Pons (tissue), 1 donor: ENCODE data around the gene SCAANT1.

Experiments
- DNase-seq: peaks from one replicate; pipeline ENCODE4 v3.0.0-alpha.2; 2016; ENCODE audit warnings: low spot score

The SCAANT1 gene

DNA sequence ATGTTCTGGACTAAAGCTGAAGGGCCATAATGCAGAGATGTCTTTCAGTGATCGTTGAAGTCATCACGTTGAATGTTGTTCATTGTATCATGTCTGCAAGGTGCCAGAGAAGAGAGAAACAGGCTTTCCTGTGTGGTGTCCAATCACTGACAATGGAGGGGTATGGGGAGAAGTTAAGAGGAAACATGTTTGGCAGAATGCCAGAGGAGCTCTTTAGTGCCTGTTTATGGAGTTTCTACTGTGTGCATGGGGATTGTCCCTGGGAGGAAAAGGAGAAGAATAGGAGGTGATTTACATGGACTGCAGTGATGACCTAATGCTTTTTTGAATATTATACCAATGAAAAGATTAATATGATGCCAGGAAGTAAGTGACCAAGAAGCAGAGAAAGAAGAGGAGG is 11.7 kb downstream of the SCAANT1 start:
- no peak for DNase-seq

DNA sequence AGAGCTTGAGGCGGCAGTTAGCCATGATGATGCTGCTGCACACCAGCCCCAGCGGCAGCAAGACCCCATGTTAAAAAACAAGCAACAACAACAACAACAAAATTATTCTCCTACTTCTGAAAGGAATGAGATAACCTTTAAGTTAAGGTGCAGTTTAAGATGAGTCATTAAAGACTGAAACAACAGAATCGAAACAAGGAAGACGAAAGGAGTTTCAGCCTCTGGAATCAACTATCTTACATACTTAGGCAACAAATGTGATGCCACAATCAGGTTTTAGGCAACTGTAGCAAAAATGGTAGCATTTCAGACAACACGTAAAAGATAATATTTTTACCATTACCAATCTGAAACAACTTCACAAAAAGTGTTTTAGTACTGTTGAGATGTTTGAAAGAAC is 12.2 kb downstream of the SCAANT1 start:
- DNase-seq: no peak

DNA sequence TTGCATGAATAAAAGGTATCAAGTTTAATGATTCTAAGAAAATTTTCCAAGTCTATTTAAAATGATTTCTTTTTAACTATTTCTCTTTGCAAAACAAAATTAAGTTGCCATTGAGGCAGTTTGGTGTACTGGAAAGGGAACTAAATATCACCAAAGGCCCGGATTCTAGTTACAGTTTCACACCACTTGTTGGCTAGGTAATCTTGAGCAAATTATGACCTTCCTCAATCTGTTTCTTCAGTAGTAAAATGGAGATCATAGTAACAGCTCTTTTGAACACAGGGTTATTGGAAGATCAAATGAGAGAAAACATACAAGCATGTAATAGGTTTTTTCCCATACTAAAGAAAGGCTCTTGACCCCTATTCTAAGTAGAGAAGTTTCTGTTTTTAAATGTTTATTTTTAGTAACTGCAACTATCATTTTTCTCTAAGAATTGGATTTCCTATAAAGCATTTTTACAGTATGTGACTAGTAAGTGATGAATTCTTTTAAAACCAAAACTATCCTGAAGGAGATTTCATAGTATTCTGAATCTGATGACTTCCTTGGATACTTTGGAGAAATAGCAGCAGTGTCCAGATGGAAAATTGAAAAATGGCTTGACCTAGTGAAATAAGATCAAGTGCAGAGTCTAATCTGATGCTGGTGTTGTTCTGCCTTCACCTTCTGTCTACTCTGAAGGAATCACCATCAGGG is 15.7 kb downstream of the SCAANT1 start:
- no peak for DNase-seq

DNA sequence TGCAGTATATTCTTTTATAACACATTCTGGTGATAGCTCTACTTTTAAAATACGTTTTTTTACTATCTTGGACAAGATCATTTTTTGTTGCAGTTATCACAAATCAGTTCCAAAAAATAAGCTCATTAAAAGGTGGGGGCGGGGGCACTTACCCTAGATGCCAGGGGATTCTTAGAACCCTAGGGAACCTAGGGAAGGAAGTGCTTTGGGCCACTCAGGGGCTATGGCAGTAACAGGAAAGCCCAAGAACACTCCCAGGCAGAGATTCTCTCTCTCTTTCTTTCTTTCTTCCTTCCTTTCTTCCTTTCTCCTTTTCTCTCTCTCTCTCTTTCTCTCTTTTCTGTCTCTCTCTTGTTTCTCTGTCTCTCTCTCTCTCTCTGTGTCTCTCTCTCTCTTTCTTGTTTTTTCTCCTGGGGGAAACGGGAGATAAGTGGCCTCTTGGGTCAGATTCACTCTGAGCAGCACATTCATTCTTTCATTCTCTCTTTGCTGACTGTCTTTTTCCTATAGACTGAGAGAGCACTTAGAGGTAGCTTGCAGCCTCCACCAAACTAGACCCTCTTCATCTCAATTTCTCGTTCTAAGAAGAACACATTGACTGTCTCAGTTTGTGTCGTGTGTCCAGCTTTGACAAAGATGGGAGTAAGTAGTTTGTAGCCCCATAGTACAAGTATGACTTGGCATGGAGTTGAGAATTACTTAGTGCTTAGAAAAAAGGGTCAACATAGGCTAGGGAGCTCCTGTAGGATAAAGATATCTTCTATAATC is 16.6 kb downstream of the SCAANT1 start:
- DNase-seq: no peak

DNA sequence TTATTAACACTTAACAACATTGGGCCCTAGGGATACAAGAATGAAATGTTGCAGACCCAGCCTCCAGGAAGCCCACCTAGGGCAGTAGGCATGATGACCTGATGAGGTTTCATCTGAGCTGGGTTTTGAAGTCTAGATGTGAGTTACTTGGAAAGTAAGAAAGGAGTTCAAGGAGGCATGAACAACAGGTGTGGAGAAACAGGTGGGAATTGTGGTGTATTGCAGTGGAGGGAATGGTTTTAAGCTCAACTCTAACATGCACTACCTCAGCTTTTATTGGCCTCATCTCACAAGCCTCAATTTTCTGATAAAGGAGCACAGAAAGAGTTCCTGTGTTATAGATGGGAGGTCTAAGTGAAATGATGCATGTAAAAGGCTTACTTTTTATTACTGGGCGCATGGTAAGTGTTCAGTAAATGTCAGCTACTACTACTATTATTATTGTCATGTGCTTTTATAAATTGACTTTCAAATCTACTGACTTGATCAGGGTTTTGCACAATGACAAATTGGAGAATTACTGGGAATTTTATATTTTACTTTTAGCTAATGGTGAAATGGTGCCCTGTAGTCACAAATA is 19.3 kb downstream of the SCAANT1 start:
- DNase-seq: no peak

DNA sequence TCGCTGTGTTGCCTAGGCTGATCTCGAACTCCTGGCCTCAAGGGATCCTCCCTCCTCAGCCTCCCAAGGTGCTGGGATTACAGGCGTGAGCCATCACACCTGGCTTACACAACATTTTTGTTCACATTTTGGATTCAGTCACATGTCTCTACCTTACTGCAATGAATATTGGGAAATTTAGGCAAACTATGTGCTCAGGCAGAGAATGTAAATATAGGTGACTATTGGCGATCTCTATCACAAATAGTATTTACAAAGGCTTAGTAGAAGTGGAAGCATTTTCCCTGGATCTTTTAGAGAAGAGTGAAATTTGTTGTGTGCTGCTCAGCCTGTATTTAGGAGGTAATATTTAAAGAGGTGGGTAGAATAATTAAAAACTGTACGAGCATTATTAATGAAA is 20.7 kb downstream of the SCAANT1 start:
- DNase-seq: no peak

DNA sequence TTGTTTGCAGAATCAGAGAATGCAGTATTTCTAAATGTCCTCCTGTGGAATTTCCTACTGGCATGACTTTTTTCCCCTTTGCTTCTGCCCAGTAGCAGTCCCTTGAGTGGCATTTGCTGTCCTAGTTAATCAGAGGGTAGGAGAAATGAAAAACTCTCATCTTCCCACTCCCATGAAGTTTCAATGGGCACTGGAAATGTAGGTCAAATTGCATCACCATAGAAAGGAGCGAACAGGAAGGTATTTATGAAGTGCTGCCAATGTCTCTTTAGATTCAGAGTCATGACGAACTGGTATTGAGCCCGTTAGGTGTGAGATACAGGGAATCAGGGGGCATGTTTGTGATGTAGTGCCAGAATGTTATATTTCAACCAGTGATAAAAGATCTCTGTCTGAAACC is 25.3 kb downstream of the SCAANT1 start:
- DNase-seq: no peak

DNA sequence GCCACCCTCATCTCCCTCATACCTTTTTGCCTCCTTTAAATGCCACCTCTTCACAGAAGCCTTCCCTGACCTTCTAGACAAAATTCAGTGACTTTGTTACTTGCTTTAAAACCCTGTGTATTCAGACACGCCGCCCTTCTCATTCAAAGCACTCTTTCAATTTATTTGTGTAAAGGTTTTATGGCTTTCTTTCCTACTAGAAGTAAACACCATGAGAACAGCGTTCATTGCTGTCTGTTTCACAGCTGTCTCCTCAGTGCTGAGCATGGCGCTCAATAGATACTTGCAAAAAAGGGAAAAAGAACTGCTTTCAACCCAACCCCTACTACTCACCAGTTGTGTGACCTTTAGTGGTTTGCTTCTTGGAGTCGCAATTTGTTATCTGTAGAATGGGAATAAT is 31.5 kb downstream of the SCAANT1 start:
- no peak for DNase-seq

DNA sequence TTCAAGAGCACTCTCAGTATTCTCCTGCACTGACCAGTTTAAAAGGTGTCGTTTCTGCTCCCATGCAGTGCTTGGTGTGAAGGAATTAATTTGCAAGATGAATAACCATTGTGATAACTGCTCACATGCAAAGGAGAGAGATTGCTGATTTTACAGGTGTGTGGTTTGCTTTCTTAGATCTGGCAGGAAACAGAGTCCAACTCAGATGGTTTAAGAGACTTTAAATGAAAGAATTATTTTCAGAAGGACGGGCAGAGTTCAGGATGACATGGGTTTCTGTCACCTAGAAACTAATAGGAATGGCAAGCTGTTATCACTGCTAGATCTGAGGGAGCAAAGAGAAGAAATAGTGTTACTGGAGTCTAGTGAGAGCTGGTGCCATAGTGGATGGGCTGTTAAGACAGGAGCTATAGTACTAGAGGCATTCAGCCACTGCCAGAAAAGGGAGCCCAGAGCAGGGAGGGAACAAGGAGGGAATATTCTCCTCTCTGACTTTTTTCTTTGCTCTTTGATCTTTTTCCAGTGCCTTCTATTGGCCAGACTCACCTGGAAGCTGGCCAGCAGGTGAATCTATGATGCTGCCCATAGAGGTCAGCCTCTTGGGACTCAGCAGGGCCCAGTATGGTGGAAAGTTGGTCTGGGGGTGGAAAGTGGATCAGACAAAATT is 33.7 kb downstream of the SCAANT1 start:
- DNase-seq: no peak

DNA sequence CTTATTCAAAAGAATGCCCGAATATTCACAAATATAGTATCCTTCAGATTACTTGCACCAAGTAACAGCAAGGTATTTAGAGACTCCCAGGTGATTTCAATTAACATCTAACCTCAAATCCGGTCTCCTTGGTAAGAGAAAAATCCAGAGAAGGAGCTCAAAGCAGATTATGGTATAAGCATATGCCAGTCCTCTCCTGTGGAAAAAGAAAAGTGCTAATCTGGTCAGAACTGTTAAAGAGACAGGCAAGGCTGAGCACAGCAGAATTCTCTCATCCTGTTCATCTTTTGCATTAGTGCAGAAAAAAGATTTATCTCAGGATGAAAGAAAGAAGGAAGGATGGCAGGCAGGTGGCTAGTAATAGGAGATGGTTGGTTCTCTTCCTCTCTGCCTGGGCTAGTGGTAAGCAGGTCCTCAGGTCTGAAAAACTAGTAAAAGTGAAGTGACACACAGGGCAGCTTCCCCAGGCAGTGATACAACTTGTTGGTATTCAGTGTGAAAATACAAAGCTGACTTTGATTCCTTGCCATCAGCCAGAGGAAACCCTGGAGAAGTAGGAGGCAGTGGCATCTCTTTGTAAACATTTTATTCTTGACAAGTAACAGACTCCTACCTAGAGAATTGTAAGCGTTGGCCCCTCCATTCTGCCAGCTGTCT is 34.3 kb downstream of the SCAANT1 start:
- DNase-seq: no peak

DNA sequence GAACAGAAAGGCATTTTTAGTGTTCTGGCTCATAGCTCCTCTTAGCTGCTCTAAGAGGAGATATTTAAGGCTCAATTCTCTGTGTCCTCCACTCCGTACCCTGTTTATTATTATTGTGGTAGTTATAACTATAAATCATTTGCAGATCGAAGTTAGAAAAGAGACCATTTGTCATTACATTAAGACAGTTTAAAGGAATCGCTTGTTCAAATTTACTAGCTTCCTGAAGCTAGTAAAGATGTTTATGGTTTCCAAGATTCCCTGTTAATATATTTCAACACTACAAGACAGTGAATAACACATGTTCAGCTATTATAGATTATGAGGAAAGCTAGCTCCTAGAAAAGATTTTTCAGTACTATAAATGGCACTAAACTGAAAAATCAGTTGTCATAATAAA is 35.9 kb downstream of the SCAANT1 start:
- no peak for DNase-seq

DNA sequence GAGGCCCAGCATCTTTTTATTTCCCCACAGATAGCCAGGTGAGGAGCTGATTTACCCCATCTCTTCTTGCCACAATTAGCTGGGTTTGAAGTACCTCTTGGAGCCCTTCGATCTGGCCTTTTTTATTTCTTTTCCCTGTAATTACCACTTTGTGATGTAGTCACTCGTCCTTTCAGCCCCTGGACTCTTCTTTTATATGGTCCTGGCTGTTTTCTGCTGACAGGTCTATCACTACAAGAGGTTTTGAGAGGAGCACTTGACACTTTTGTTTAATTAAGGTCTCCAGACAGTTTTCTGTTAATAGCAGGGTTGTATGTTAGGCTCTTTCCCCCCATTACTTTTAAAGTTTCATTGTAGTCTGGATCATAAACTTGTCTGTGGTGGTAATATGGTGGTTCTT is 36.7 kb downstream of the SCAANT1 start:
- DNase-seq: no peak

DNA sequence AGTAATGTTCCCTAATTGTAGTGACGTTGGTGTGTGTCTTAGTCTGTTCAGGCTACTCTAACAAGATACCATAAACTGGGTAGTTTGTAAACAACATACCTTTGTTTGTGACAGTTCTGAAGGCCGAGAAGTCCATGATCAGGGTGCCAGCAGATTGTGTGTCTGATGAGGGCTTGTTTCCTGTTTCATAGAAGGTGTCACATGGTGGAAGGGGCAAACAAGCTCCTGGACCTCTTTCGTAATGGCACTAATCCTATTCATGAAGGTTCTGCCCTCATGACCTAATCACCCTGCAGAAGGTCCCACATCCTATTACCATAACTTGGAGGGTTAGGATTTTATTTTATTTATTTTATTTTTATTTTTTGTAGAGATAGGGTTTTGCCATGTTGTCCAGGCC is 37.4 kb downstream of the SCAANT1 start:
- DNase-seq: no peak

DNA sequence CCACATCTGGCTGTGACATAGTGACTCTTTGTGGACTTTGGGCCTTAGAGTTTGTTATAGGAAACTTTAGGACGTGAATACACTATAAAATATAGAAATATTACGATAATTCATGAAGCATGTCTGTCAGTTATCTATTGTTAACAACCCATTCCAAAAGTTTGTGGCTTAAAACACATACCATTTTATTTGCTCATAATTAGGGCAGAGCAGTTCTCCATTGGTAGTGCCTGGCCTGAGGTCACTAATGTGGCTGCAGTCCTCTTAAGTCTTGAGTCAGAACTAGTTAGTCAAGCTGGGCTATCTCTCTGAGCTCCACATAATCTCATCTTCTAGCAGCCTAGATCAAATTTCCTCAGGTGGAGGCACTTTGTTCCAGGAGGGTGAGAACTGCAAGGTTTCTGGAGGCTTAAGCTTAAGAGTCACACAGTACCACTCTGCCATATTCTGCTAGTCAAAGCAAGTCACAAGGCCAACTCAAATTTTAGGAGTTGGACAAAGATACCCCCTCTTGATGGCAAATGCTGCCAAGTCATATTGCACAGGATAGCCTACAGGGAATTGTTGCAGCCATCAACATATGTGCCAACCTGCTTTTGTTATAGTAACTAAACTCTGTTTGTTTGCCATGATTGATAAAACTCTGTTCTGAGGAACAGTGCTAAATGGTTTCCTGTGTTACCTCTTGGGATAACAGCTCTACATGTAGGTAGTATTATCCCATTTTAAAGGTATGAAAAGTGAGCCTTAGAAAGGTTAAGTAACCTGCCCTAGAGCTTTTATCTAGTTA is 39.9 kb downstream of the SCAANT1 start:
- DNase-seq: no peak

DNA sequence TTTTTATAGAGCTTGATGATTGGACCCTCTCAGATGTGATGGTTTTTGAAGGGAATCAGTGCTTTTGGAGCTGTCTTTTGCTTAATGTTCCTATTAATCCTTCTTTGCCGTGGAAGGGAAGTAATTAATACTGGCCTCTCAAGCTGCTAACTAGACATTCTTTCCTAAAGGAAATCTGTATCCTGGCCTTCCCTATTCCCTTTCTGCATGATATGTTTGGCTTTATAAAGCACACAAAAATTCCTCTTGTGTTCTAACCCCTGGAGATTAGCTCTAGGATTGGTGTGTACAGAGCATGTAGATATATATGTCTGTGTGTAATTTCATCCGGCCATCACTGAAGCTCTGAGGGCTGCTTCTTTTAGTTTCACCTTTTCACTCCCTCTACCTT is 41.6 kb downstream of the SCAANT1 start:
- no peak for DNase-seq

DNA sequence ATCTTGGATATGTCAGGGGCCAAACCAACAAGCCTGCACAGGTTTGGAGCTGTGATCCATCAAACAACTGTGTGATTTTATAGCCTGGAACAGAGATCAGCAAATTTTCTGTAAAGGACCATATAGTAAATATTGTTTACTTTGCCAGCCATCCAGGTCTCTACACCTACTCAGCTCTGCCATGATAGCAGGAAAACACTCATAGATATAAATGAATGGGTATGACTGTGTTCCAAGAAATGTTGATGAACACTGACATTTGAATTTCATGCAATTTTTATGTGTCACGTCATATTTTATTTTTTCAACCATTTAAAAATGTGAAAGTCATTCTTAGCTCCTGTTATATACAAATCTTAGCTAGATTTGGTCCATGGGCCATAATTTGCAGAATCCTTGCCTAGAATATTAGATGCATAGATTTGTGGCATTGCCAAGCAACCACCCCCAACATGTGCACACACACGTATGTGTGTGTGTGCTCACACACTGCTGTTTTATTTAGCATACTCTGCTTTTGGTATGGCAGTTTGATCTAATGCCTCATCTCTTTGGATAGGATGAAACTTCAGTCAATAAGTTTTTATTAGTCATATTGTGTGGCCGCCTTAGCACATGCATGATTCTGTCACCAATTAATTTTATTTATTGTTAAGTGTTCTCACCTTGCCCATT is 42.1 kb downstream of the SCAANT1 start:
- DNase-seq: no peak

DNA sequence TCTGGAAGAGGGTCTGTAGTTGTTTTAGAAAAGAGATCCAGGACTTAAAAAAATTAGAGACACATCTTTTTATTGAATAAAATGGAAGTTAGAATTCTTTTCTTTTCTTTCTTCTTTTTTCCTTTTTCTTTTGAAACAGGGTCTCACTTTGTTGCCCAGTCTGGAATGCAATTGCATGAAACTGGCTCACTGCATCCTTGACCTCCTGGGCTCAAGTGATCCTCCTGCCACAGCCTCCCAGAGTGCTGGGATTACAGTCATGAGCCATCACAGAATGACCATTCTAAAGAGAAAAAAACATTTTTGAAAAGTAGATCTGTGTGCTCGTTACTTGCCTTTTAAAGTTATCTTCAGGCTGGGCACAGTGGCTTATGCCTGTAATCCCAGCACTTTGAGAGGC is 45.0 kb downstream of the SCAANT1 start:
- DNase-seq: no peak

DNA sequence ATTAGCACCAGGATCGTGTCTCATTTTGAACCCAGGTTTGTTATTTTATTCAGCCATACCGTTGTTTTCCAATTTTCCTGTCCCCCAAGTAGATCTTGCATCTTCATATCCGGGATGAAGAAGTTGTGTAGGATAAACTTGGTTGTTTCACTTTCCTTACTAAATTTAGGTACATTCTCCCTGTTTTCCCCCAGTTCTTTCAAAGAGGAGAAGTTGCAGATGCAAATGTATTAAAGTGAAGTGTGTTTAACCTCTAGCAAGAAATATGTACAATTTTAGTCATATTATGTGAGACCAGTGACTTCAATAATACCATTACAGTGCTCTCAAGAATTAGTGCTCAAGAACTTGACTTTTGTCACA is 47.2 kb downstream of the SCAANT1 start:
- DNase-seq: no peak

DNA sequence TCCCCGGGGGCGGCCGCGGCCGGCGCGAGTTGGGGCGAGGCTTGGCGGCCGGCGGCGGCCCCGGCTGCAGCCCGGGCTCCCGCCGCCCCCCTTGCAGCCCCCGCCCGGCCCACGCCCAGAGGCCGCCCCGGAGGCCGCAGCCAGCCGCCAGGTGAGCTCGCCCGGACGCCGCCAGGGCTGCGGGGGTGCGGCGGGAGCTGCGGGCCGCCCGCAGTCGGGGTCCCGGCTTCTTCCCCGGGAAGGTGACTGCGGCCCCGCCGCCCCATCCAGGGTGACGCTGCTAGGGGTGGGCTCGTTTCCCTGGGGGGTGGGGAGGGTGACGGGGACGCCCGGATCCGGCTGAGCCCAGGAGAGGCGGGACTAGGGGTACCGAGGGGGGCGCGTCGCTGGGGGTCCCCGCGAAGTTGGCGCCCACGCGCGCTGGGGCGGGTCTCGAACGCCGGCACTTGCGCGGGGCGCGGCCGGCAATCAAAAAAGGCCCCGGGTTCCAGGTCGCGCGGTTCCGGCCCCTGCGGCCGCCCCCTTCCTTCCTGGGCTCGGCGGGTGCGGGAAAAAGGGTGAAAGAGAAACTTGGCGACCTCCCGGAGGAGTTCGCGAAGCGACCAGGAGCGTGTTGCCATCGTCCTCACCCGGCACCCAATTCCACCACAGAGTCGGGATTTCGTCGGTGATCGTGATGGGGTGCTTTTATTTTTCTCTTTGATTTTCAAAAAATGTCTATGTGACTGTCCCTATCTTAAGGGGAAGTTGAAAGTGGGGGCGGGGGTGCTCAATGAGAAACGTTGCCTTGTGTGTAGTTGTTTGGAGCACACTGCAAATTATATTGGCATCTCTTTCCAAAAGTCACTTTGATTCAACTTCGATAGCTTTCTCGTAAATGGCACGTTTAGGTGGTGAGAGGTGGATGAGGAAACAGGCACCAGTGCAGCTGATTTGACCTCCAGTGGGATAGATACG is 47.9 kb downstream of the SCAANT1 start:
- DNase-seq: peak; percentile 48
